Measurements from ENCODE around the gene CXCR1.

CXCR1 gene

DNA sequence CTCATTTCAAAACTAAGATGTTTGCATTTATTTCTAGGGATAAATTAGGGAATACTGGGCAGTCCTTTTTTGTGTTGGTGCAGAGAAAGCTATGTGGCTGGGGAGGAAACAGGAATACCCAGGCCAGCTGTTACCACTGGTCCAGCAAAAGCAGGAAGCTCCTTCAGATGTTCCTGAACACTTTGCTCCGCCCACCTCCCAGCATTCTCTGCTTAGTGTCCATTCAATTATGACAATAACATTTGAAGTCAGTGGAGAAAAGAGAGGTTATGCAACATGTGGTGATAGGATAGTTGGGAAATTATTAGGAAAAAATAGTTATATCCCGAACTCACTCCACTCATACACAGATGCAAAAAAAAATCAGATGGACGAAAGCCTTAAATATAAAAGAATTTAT lies 28.1 kb upstream of the CXCR1 start:
- Histone ChIP-seq H3K4me3 (ENCODE audit: low read depth, low read length) (no peak overlapping the region), H3K36me3 (ENCODE audit: control insufficient read depth in 2 of 2, insufficient read depth in 1 of 2, low read length in 2 of 2) (no peaks in the 10 kb centered on the region), H3K27ac (ENCODE audit: extremely low read depth, low read depth, low read length) (no peak overlapping the region), H3K9me3 (ENCODE audit: control insufficient read depth, insufficient read depth, low read depth, low read length) (no peaks in the 10 kb centered on the region), H3K4me1 (ENCODE audit: control insufficient read depth, insufficient read depth, low read length) (no peaks in the 10 kb centered on the region)
- ChIA-PET POLR2A (no interaction called here), CTCF (no interaction called here)
- TF ChIP-seq, protein P1, sequence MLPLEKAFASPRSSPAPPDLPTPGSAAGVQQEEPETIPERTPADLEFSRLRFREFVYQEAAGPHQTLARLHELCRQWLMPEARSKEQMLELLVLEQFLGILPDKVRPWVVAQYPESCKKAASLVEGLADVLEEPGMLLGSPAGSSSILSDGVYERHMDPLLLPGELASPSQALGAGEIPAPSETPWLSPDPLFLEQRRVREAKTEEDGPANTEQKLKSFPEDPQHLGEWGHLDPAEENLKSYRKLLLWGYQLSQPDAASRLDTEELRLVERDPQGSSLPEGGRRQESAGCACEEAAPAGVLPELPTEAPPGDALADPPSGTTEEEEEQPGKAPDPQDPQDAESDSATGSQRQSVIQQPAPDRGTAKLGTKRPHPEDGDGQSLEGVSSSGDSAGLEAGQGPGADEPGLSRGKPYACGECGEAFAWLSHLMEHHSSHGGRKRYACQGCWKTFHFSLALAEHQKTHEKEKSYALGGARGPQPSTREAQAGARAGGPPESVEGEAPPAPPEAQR (tag by site-specific recombination; IDR thresholded peaks at IDR 0.05): no peak
- no peak for TF ChIP-seq ZNF558 (tag by site-specific recombination; IDR thresholded peaks at IDR 0.05)
- no peak for TF ChIP-seq ZNF544 (tag by site-specific recombination; IDR thresholded peaks at IDR 0.05)
- TF ChIP-seq ZIC2 (tag by site-specific recombination; IDR thresholded peaks at IDR 0.05): no peak
- TF ChIP-seq, protein P2, sequence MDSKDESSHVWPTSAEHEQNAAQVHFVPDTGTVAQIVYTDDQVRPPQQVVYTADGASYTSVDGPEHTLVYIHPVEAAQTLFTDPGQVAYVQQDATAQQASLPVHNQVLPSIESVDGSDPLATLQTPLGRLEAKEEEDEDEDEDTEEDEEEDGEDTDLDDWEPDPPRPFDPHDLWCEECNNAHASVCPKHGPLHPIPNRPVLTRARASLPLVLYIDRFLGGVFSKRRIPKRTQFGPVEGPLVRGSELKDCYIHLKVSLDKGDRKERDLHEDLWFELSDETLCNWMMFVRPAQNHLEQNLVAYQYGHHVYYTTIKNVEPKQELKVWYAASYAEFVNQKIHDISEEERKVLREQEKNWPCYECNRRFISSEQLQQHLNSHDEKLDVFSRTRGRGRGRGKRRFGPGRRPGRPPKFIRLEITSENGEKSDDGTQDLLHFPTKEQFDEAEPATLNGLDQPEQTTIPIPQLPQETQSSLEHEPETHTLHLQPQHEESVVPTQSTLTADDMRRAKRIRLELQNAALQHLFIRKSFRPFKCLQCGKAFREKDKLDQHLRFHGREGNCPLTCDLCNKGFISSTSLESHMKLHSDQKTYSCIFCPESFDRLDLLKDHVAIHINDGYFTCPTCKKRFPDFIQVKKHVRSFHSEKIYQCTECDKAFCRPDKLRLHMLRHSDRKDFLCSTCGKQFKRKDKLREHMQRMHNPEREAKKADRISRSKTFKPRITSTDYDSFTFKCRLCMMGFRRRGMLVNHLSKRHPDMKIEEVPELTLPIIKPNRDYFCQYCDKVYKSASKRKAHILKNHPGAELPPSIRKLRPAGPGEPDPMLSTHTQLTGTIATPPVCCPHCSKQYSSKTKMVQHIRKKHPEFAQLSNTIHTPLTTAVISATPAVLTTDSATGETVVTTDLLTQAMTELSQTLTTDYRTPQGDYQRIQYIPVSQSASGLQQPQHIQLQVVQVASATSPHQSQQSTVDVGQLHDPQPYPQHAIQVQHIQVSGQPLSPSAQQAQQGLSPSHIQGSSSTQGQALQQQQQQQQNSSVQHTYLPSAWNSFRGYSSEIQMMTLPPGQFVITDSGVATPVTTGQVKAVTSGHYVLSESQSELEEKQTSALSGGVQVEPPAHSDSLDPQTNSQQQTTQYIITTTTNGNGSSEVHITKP (tag by site-specific recombination; IDR thresholded peaks at IDR 0.05): no peak
- no peak for TF ChIP-seq ZNF433 (tag by site-specific recombination; IDR thresholded peaks at IDR 0.05; ENCODE audit: low read depth)
- TF ChIP-seq KLF7 (tag by site-specific recombination; IDR thresholded peaks at IDR 0.05; ENCODE audit: borderline replicate concordance): no peak
- TF ChIP-seq ZNF629 (tag by site-specific recombination; IDR thresholded peaks at IDR 0.05): no peak
- no peak for TF ChIP-seq ZNF335 (tag by site-specific recombination; conservative IDR thresholded peaks at IDR 0.05)
- TF ChIP-seq HOXA7 (CRISPR knock-in tag; IDR thresholded peaks at IDR 0.05; ENCODE audit: borderline replicate concordance): no peak
- no peak for TF ChIP-seq ZFP3 (tag by site-specific recombination; IDR thresholded peaks at IDR 0.05; ENCODE audit: low read depth)
- no peak for TF ChIP-seq ZFHX2 (tag by site-specific recombination; conservative IDR thresholded peaks at IDR 0.05)
- no peak for TF ChIP-seq ZNF488 (tag by site-specific recombination; IDR thresholded peaks at IDR 0.05)
- TF ChIP-seq ZNF701 (tag by site-specific recombination; IDR thresholded peaks at IDR 0.05): no peak

DNA sequence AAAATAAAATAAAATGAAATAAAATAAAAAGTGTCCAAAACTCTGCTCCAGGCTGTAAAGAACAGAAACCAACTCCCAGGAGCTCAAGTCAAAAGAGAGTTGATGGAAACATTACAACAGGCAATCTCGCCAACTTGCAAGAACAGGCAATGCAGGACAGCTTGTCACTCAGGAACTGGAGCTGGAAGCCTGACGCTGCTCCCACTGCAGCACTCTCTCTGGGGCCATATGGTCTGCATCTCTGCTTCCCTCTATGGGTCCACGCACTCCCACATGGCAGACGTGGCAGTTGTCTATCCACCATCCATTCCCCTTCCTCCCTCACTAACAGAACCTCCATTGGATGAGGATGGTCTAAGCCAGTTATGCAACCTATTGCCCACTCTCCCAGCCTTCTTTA lies 26.9 kb upstream of the CXCR1 start:
- Histone ChIP-seq H3K27ac (ENCODE audit: extremely low read depth, low read depth, low read length) (no peak overlapping the region), H3K9me3 (ENCODE audit: control insufficient read depth, insufficient read depth, low read depth, low read length) (no peaks in the 10 kb centered on the region), H3K4me3 (ENCODE audit: low read depth, low read length) (no peak overlapping the region), H3K36me3 (ENCODE audit: control insufficient read depth in 2 of 2, insufficient read depth in 1 of 2, low read length in 2 of 2) (no peaks in the 10 kb centered on the region), H3K4me1 (ENCODE audit: control insufficient read depth, insufficient read depth, low read length) (no peaks in the 10 kb centered on the region)
- CTCF ChIA-PET: no interaction called here
- TF ChIP-seq OSR2 (tag by site-specific recombination; IDR thresholded peaks at IDR 0.05) (no peak), ZNF529 (tag by site-specific recombination; IDR thresholded peaks at IDR 0.05; ENCODE audit: insufficient replicate concordance) (no peak), WT1 (tag by site-specific recombination; IDR thresholded peaks at IDR 0.05) (no peak), ZNF426 (tag by site-specific recombination; IDR thresholded peaks at IDR 0.05) (no peak), ZNF174 (tag by site-specific recombination; IDR thresholded peaks at IDR 0.05) (no peak)
- TF ChIP-seq, protein P3, sequence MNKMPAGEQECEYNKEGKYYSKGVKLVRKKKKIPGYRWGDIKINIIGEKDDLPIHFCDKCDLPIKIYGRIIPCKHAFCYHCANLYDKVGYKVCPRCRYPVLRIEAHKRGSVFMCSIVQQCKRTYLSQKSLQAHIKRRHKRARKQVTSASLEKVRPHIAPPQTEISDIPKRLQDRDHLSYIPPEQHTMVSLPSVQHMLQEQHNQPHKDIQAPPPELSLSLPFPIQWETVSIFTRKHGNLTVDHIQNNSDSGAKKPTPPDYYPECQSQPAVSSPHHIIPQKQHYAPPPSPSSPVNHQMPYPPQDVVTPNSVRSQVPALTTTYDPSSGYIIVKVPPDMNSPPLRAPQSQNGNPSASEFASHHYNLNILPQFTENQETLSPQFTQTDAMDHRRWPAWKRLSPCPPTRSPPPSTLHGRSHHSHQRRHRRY (tag by site-specific recombination; IDR thresholded peaks at IDR 0.05): no peak
- POLR2A ChIA-PET: no interaction called here

All from HEK293 (cell line).